Keratinocyte (primary cell): ENCODE results near the gene FGF19. TPM values are rescaled to one million over a fixed set of nuclear protein-coding genes. Genes with fewer than 3 reads are reported as not detected.

Experiments used
- DNase-seq: peaks from one replicate; pipeline ENCODE4 v3.0.0-alpha.2; 2011; ENCODE audit warnings: low read depth, missing footprints, low spot score
- FAIRE-seq: peaks from 2 replicates; lab custom pipeline; 2011; peaks lifted over from hg19 to GRCh38; lab: Jason Lieb, UNC
- H2AFZ ChIP-seq: 2 replicates; pipeline ENCODE4 v1.6.0; 2012; ENCODE audit warnings: low read length, control low read depth, inconsistent platforms; ENCODE audit not compliant: control insufficient read depth
- H3K27ac ChIP-seq: 2 replicates; pipeline ENCODE4 v1.5.1; 2011; ENCODE audit warnings: low read length; ENCODE audit not compliant: control insufficient read depth, insufficient read depth
- H3K27me3 ChIP-seq: 3 replicates; pipeline ENCODE4 v1.6.0; 2011; ENCODE audit warnings: low read length; ENCODE audit not compliant: control insufficient read depth, insufficient read depth; ENCODE audit errors: extremely low read depth
- H3K36me3 ChIP-seq, 2 experiments: 2 replicates in 1 of 2; 3 replicates in 1 of 2; pipeline ENCODE4 v1.5.1; 2011; ENCODE audit warnings: low read length in 2 of 2, mild to moderate bottlenecking in 1 of 2; ENCODE audit not compliant: control insufficient read depth in 2 of 2, insufficient read depth in 2 of 2; ENCODE audit errors: extremely low read depth in 1 of 2
- H3K4me1 ChIP-seq: 3 replicates; pipeline ENCODE4 v1.5.1; 2011; ENCODE audit warnings: low read length; ENCODE audit not compliant: control insufficient read depth, insufficient read depth; ENCODE audit errors: extremely low read depth
- H3K4me2 ChIP-seq: 3 replicates; pipeline ENCODE4 v1.6.0; 2011; ENCODE audit warnings: low read depth, low read length; ENCODE audit not compliant: control insufficient read depth, insufficient read depth; ENCODE audit errors: extremely low read depth
- H3K4me3 ChIP-seq, 3 experiments: fragments of 200-600 bp in 1 of 3; sonication (generic) in 1 of 3; 2 replicates in 2 of 3; 3 replicates in 1 of 3; pipeline ENCODE4 v1.5.1; 2011 to 2016; ENCODE audit warnings: low read length in 3 of 3, mild to moderate bottlenecking in 3 of 3, control low read depth in 2 of 3, inconsistent platforms in 1 of 3, low read depth in 1 of 3, mixed read lengths in 1 of 3, mixed run types in 1 of 3, moderate library complexity in 1 of 3; ENCODE audit not compliant: control insufficient read depth in 2 of 3, insufficient read depth in 2 of 3; ENCODE audit errors: extremely low read depth in 1 of 3
- H3K79me2 ChIP-seq: 2 replicates; pipeline ENCODE4 v1.6.0; 2012; ENCODE audit warnings: low read length; ENCODE audit not compliant: control insufficient read depth, insufficient read depth
- H3K9ac ChIP-seq: 3 replicates; pipeline ENCODE4 v1.6.0; 2011; ENCODE audit warnings: low read length; ENCODE audit not compliant: control insufficient read depth, insufficient read depth; ENCODE audit errors: extremely low read depth
- H3K9me1 ChIP-seq: 3 replicates; pipeline ENCODE4 v1.6.0; 2011; ENCODE audit warnings: low read length; ENCODE audit not compliant: control insufficient read depth, insufficient read depth; ENCODE audit errors: extremely low read depth
- H3K9me3 ChIP-seq: 2 replicates; pipeline ENCODE4 v1.5.1; 2012; ENCODE audit warnings: low read depth, low read length; ENCODE audit not compliant: control insufficient read depth
- H4K20me1 ChIP-seq: 3 replicates; pipeline ENCODE4 v1.6.0; 2011; ENCODE audit warnings: low read length; ENCODE audit not compliant: control insufficient read depth, insufficient read depth; ENCODE audit errors: extremely low read depth
- CTCF ChIP-seq, 3 experiments: IDR thresholded peaks in 1 of 3; conservative IDR thresholded peaks in 1 of 3; optimal IDR thresholded peaks in 1 of 3; 2 replicates in 2 of 3; 3 replicates in 1 of 3; pipeline versions ENCODE3 to v1.5.1; 2011; ENCODE audit warnings: low read length in 3 of 3, mild to moderate bottlenecking in 3 of 3, moderate library complexity in 2 of 3, control low read depth in 1 of 3, inconsistent platforms in 1 of 3; ENCODE audit not compliant: insufficient read depth in 2 of 3; ENCODE audit errors: extremely low read depth in 1 of 3
- EZH2 ChIP-seq: IDR thresholded peaks from one replicate; pipeline ENCODE4 v1.6.1; 2012; ENCODE audit warnings: inconsistent platforms, mild to moderate bottlenecking, low read length, moderate library complexity
- dilution Hi-C: fragments of 300-500 bp; cut with MboI; formaldehyde crosslinking; loops from one replicate; pipeline ENCODE4 v1.7.0; 2020; ENCODE audit warnings: low sequenced_read_pairs; ENCODE audit not compliant: extremely low pct_ligation_motif_present
- polyA plus RNA-seq, 5 experiments: library from polyadenylated mRNA; depleted of rRNA in 3 of 5; stranded (reverse) in 3 of 5; stranded (forward) in 1 of 5; unstranded in 1 of 5; fragments of >200 nt; gene quantifications; 1 replicate in 1 of 5; 2 replicates in 3 of 5; 3 replicates in 1 of 5; pipeline versions ENCODE4 v1.2.1 to v1.2.3, GENCODE V29; 2011 to 2012; ENCODE audit warnings: missing spikeins in 2 of 5, low read depth in 1 of 5, low replicate concordance in 1 of 5

The FGF19 gene
- polyA plus RNA-seq, 1 donor (not counting 4 experiments of a cell fraction or from before 2014, with no cell fraction given) = 0.08 TPM

- no peak for FAIRE-seq
- Histone ChIP-seq H3K27me3 (peaks cover 19% of the 10 kb centered on the region), H3K27ac (no peak overlapping the region), H3K9me3 (no peaks in the 10 kb centered on the region), H3K79me2 (no peaks in the 10 kb centered on the region), H3K36me3 (no peaks in the 10 kb centered on the region), H3K4me2 (no peak overlapping the region), H3K9ac (no peak overlapping the region), H3K4me1 (no peaks in the 10 kb centered on the region), H3K9me1 (no peaks in the 10 kb centered on the region), H2AFZ (no peak overlapping the region), H3K4me3 (no peak overlapping the region), H4K20me1 (no peaks in the 10 kb centered on the region)
- dilution Hi-C loops = no loop called here
- TF ChIP-seq EZH2 = no peak
- no peak for TF ChIP-seq CTCF (optimal IDR thresholded peaks at IDR 0.05 in 1 of 3, IDR thresholded peaks at IDR 0.05 in 1 of 3, conservative IDR thresholded peaks at IDR 0.05 in 1 of 3; ENCODE audit: extremely low read depth in 1 of 3, insufficient read depth in 2 of 3, low read length in 3 of 3)
- DNase-seq = no peak
Observed at GRCh38 chr11:69746140-69746539, 42.3 kb upstream of the FGF19 start.

GRCh38 chr11:69745201-69745600 lies 41.4 kb upstream of the FGF19 start:
- FAIRE-seq (no peak), DNase-seq (no peak)
- Histone ChIP-seq H4K20me1 (no peaks in the 10 kb centered on the region), H3K4me1 (no peaks in the 10 kb centered on the region), H3K9me1 (no peaks in the 10 kb centered on the region), H3K79me2 (no peaks in the 10 kb centered on the region), H3K9ac (no peak overlapping the region), H2AFZ (no peak overlapping the region), H3K4me3 (no peak overlapping the region), H3K9me3 (no peaks in the 10 kb centered on the region), H3K4me2 (no peak overlapping the region), H3K36me3 (no peaks in the 10 kb centered on the region), H3K27ac (no peak overlapping the region), H3K27me3 (peaks cover 12% of the 10 kb centered on the region)
- dilution Hi-C loops = no loop called here
- TF ChIP-seq EZH2 (no peak), CTCF (optimal IDR thresholded peaks at IDR 0.05 in 1 of 3, IDR thresholded peaks at IDR 0.05 in 1 of 3, conservative IDR thresholded peaks at IDR 0.05 in 1 of 3; ENCODE audit: extremely low read depth in 1 of 3, insufficient read depth in 2 of 3, low read length in 3 of 3) (no peak)
